ENCODE results near the gene C22orf42. TPM values are rescaled to one million over a fixed set of nuclear protein-coding genes. Genes with fewer than 3 reads are reported as not detected.

The C22orf42 gene
- total RNA-seq, 4 donors from 2014 or later, result not detected

GRCh38 chr22:32132783-32133182, 26.3 kb downstream of the C22orf42 start:
- Histone ChIP-seq H3K27me3 (peaks cover 0 to 3% (median 2%) of the 10 kb centered on the region in 3 donors), H3K36me3 (no peaks in the 10 kb centered on the region), H3K4me1 (no peaks in the 10 kb centered on the region), H3K27ac (no peak overlapping the region), H3K9me3 (no peaks in the 10 kb centered on the region), H3K4me3 (no peak overlapping the region)
- DNase-seq (no peak), ATAC-seq (no peak)
- TF ChIP-seq CTCF (IDR thresholded peaks at IDR 0.05 in 4 of 5, conservative IDR thresholded peaks at IDR 0.05 in 1 of 5) (no peak), POLR2A (IDR thresholded peaks at IDR 0.05) (no peak)
- intact Hi-C loops (cut with DNase I; ENCODE audit: low total_unique reads), result no loop called here
- in situ Hi-C loops (cut with MboI; ENCODE audit: low sequenced_read_pairs in 4 of 4), result no loop called here

- in situ Hi-C loops (cut with MboI; ENCODE audit: low sequenced_read_pairs in 4 of 4), result no loop called here
- peaks cover 0 to 3% (median 0%) of the 10 kb centered on the region in 3 donors for H3K27me3 ChIP-seq
- no peaks in the 10 kb centered on the region for H3K9me3 ChIP-seq
- TF ChIP-seq CTCF (IDR thresholded peaks at IDR 0.05 in 4 of 5, conservative IDR thresholded peaks at IDR 0.05 in 1 of 5) (no peak), POLR2A (IDR thresholded peaks at IDR 0.05) (no peak)
- intact Hi-C loops (cut with DNase I; ENCODE audit: low total_unique reads), result no loop called here
- no peak overlapping the region for H3K27ac ChIP-seq
- no peak overlapping the region for H3K4me3 ChIP-seq
- DNase-seq (no peak), ATAC-seq (no peak)
- no peaks in the 10 kb centered on the region for H3K36me3 ChIP-seq
- H3K4me1 ChIP-seq, result no peaks in the 10 kb centered on the region
Measured at GRCh38 chr22:32132126-32132525, 27.0 kb downstream of the C22orf42 start.

GRCh38 chr22:32130464-32130863, 28.6 kb downstream of the C22orf42 start:
- peaks cover 0 to 3% (median 0%) of the 10 kb centered on the region in 3 donors for H3K27me3 ChIP-seq
- H3K36me3 ChIP-seq, result no peaks in the 10 kb centered on the region
- in situ Hi-C loops (cut with MboI; ENCODE audit: low sequenced_read_pairs in 4 of 4) (no loop called here), intact Hi-C loops (cut with DNase I; ENCODE audit: low total_unique reads) (no loop called here)
- no peak for DNase-seq
- no peak overlapping the region for H3K4me3 ChIP-seq
- H3K4me1 ChIP-seq, result no peaks in the 10 kb centered on the region
- TF ChIP-seq CTCF (IDR thresholded peaks at IDR 0.05 in 4 of 5, conservative IDR thresholded peaks at IDR 0.05 in 1 of 5) (no peak), POLR2A (IDR thresholded peaks at IDR 0.05) (no peak)
- no peak for ATAC-seq
- no peak overlapping the region for H3K27ac ChIP-seq
- H3K9me3 ChIP-seq, result no peaks in the 10 kb centered on the region

GRCh38 chr22:32127904-32128303, 31.2 kb downstream of the C22orf42 start:
- in situ Hi-C loops (cut with MboI; ENCODE audit: low sequenced_read_pairs in 4 of 4), result no loop called here
- intact Hi-C loops (cut with DNase I; ENCODE audit: low total_unique reads), result no loop called here
- Histone ChIP-seq H3K4me1 (no peaks in the 10 kb centered on the region), H3K27me3 (no peaks in the 10 kb centered on the region), H3K27ac (no peak overlapping the region), H3K9me3 (no peaks in the 10 kb centered on the region), H3K4me3 (no peak overlapping the region), H3K36me3 (no peaks in the 10 kb centered on the region)
- no peak for DNase-seq
- TF ChIP-seq POLR2A (IDR thresholded peaks at IDR 0.05), result no peak
- ATAC-seq, result no peak

- no peak for TF ChIP-seq POLR2A (IDR thresholded peaks at IDR 0.05)
- no peak for TF ChIP-seq CTCF (IDR thresholded peaks at IDR 0.05 in 4 of 5, conservative IDR thresholded peaks at IDR 0.05 in 1 of 5)
- Histone ChIP-seq H3K27ac (no peak overlapping the region), H3K36me3 (no peaks in the 10 kb centered on the region), H3K4me1 (no peaks in the 10 kb centered on the region), H3K27me3 (no peaks in the 10 kb centered on the region), H3K9me3 (no peaks in the 10 kb centered on the region), H3K4me3 (no peak overlapping the region)
- ATAC-seq, result no peak
- intact Hi-C loops (cut with DNase I; ENCODE audit: low total_unique reads) (no loop called here), in situ Hi-C loops (cut with MboI; ENCODE audit: low sequenced_read_pairs in 4 of 4) (no loop called here)
- DNase-seq, result no peak
Measured at GRCh38 chr22:32123657-32124056, 35.4 kb downstream of the C22orf42 start.
